ENCODE results near the gene PITPNC1. TPM values are rescaled to one million over a fixed set of nuclear protein-coding genes. Genes with fewer than 3 reads are reported as not detected.

PITPNC1 gene
- total RNA-seq, 1 experiment from 2014 or later: 23.1 TPM

GRCh38 chr17:67442787-67443624 lies 65.9 kb downstream of the PITPNC1 start:
- BruUV-seq (replicated peaks): no TSS peak
- no peak overlapping the region for H3K4me3 ChIP-seq (ENCODE audit: low read length)
- no peaks in the 10 kb centered on the region for H3K79me2 ChIP-seq (ENCODE audit: low read length)
- ATAC-seq (no peak), DNase-seq (no peak)
- ChIA-PET POLR2A (ENCODE audit: unreplicated experiment) (interaction anchor here (0.6 kb wide), 1 partner anchor 203 kb away, joined by 8 read pairs; no protein-coding TSS in a partner anchor), CTCF (interaction anchor here (0.6 kb wide), 2 partner anchors 7 to 33 kb away, joined by 4 read pairs; no protein-coding TSS in a partner anchor)
- no peak overlapping the region for H2AFZ ChIP-seq (ENCODE audit: low read length)
- no peaks in the 10 kb centered on the region for H3K9me2 ChIP-seq (replicated peaks; ENCODE audit: low read length)
- no peak overlapping the region for H3K27ac ChIP-seq (ENCODE audit: low read length)
- no peaks in the 10 kb centered on the region for H4K20me1 ChIP-seq (ENCODE audit: low read length)
- intact Hi-C loops (cut with micrococcal nuclease): no loop called here
- peaks cover 17% of the 10 kb centered on the region for H3K4me1 ChIP-seq (ENCODE audit: insufficient read depth, low read length)
- H3K4me2 ChIP-seq (ENCODE audit: low read length): no peak overlapping the region
- no peak overlapping the region for H3K9ac ChIP-seq (ENCODE audit: low read length)
- H3F3A ChIP-seq (ENCODE audit: low read length, unreplicated experiment): no peaks in the 10 kb centered on the region
- no peaks in the 10 kb centered on the region for H3K27me3 ChIP-seq (ENCODE audit: low read length)
- no peaks in the 10 kb centered on the region for H3K36me3 ChIP-seq (ENCODE audit: low read depth, low read length)
- TF ChIP-seq EZH2phosphoT487 (IDR thresholded peaks at IDR 0.05; ENCODE audit: borderline replicate concordance, low read length): no peak
- TF ChIP-seq EZH2 (IDR thresholded peaks at IDR 0.05; ENCODE audit: low read length, unreplicated experiment): no peak
- no peak for TF ChIP-seq CTCF (conservative IDR thresholded peaks at IDR 0.05; ENCODE audit: low read depth, low read length)
- H3K9me3 ChIP-seq (ENCODE audit: low read length): no peaks in the 10 kb centered on the region

GRCh38 chr17:67443931-67444595 lies 67.0 kb downstream of the PITPNC1 start:
- CTCF ChIA-PET: no interaction called here
- intact Hi-C loops (cut with micrococcal nuclease): no loop called here
- POLR2A ChIA-PET (ENCODE audit: unreplicated experiment): no interaction called here

More at GRCh38 chr17:67443931-67444595, 67.0 kb downstream of the PITPNC1 start:
- Histone ChIP-seq H3K4me3 (ENCODE audit: low read length) (no peak overlapping the region), H3K4me1 (ENCODE audit: insufficient read depth, low read length) (peaks cover 17% of the 10 kb centered on the region), H3K36me3 (ENCODE audit: low read depth, low read length) (no peaks in the 10 kb centered on the region), H3K27me3 (ENCODE audit: low read length) (no peaks in the 10 kb centered on the region), H3K27ac (ENCODE audit: low read length) (no peak overlapping the region), H3K79me2 (ENCODE audit: low read length) (no peaks in the 10 kb centered on the region), H3F3A (ENCODE audit: low read length, unreplicated experiment) (no peaks in the 10 kb centered on the region), H4K20me1 (ENCODE audit: low read length) (no peaks in the 10 kb centered on the region), H3K9me2 (replicated peaks; ENCODE audit: low read length) (no peaks in the 10 kb centered on the region), H2AFZ (ENCODE audit: low read length) (no peak overlapping the region), H3K4me2 (ENCODE audit: low read length) (no peak overlapping the region), H3K9me3 (ENCODE audit: low read length) (no peaks in the 10 kb centered on the region), H3K9ac (ENCODE audit: low read length) (no peak overlapping the region)
- no TSS peak for BruUV-seq (replicated peaks)
- TF ChIP-seq EZH2 (IDR thresholded peaks at IDR 0.05; ENCODE audit: low read length, unreplicated experiment) (no peak), EZH2phosphoT487 (IDR thresholded peaks at IDR 0.05; ENCODE audit: borderline replicate concordance, low read length) (no peak), CTCF (conservative IDR thresholded peaks at IDR 0.05; ENCODE audit: low read depth, low read length) (no peak)
- ATAC-seq: no peak
- no peak for DNase-seq

Measured in PC-3 (cell line).